IMR-90 (cell line): ENCODE results near the gene TP73. TPM values are rescaled to one million over a fixed set of nuclear protein-coding genes. Genes with fewer than 3 reads are reported as not detected.

Source experiments
- ATAC-seq: fragments of 200-7000 bp; cut with Tn5 transposase; 2 replicates; pipeline ENCODE4 v1.9.1; 2020; ENCODE audit warnings: low read depth, mild to moderate bottlenecking, moderate library complexity
- BruUV-seq: library from RNA; stranded (reverse); fragments of 400-500 nt; replicated peaks from 2 replicates; lab custom pipeline; 2021; lab: Mats Ljungman, UMichigan
- CTCF ChIA-PET: fragments of 300-600 bp; formaldehyde crosslinking; extraction: SDS; loops from one replicate; lab custom pipeline; 2021; ENCODE audit warnings: antibody characterized with exemption; lab: Yijun Ruan, JAX
- POLR2A ChIA-PET: fragments of 300-600 bp; sonication (Branson Sonifier 250); formaldehyde crosslinking; loops from one replicate; lab custom pipeline; 2022; ENCODE audit warnings: antibody characterized with exemption; ENCODE audit not compliant: unreplicated experiment; lab: Charles Lee
- DNase-seq: peaks from one replicate; pipeline ENCODE4 v3.0.0; 2013
- H2AFZ ChIP-seq: replicated peaks from 2 replicates; pipeline ENCODE3; 2013; ENCODE audit warnings: low read length, mild to moderate bottlenecking; ENCODE audit not compliant: poor library complexity
- H2AK5ac ChIP-seq: 2 replicates; pipeline ENCODE4 v1.6.1; 2013; ENCODE audit warnings: low read depth, low read length, inconsistent platforms
- H2AK9ac ChIP-seq: replicated peaks from 2 replicates; pipeline ENCODE3; 2013; ENCODE audit warnings: mild to moderate bottlenecking, low read depth, low read length, moderate library complexity; ENCODE audit not compliant: poor library complexity
- H2BK120ac ChIP-seq: 2 replicates; pipeline ENCODE4 v1.6.1; 2013; ENCODE audit warnings: low read depth, low read length, inconsistent platforms
- H2BK15ac ChIP-seq: 3 replicates; pipeline ENCODE4 v1.6.1; 2013; ENCODE audit warnings: low read depth, low read length, inconsistent platforms
- H2BK20ac ChIP-seq: 2 replicates; pipeline ENCODE4 v1.6.1; 2013; ENCODE audit warnings: low read depth, mild to moderate bottlenecking, inconsistent platforms, low read length, moderate library complexity
- H2BK5ac ChIP-seq: 2 replicates; pipeline ENCODE4 v1.6.1; 2013; ENCODE audit warnings: mild to moderate bottlenecking, low read depth, low read length, inconsistent platforms; ENCODE audit not compliant: poor library complexity, severe bottlenecking
- H3K14ac ChIP-seq: replicated peaks from 2 replicates; pipeline ENCODE4 v1.6.1; 2013; ENCODE audit warnings: low read depth, low read length, inconsistent platforms
- H3K18ac ChIP-seq: 2 replicates; pipeline ENCODE4 v1.6.1; 2013; ENCODE audit warnings: low read depth, low read length, control low read depth
- H3K23ac ChIP-seq: 2 replicates; pipeline ENCODE4 v1.6.1; 2013; ENCODE audit warnings: low read depth, low read length, inconsistent platforms
- H3K27ac ChIP-seq: 2 replicates; pipeline ENCODE4 v1.5.1; 2013; ENCODE audit warnings: mild to moderate bottlenecking, control low read depth, low read length; ENCODE audit not compliant: insufficient read depth
- H3K27me3 ChIP-seq: 2 replicates; pipeline ENCODE4 v1.6.1; 2013; ENCODE audit warnings: low read length; ENCODE audit not compliant: control insufficient read depth, insufficient read depth
- H3K36me3 ChIP-seq: 2 replicates; pipeline ENCODE4 v1.6.1; 2013; ENCODE audit warnings: low read length, mixed read lengths; ENCODE audit not compliant: control insufficient read depth, insufficient read depth
- H3K4ac ChIP-seq: 2 replicates; pipeline ENCODE4 v1.6.1; 2013; ENCODE audit warnings: low read depth, low read length, inconsistent platforms
- H3K4me1 ChIP-seq: 2 replicates; pipeline ENCODE4 v1.6.1; 2013; ENCODE audit warnings: low read length, mixed read lengths; ENCODE audit not compliant: control insufficient read depth, insufficient read depth
- H3K4me2 ChIP-seq: 2 replicates; pipeline ENCODE4 v1.6.1; 2013; ENCODE audit warnings: low read depth, mild to moderate bottlenecking, control low read depth, low read length, moderate library complexity
- H3K4me3 ChIP-seq: 2 replicates; pipeline ENCODE4 v1.5.1; 2013; ENCODE audit warnings: low read depth, mild to moderate bottlenecking, control low read depth, low read length, moderate library complexity; ENCODE audit not compliant: insufficient read depth
- H3K56ac ChIP-seq: 2 replicates; pipeline ENCODE4 v1.6.1; 2013; ENCODE audit warnings: low read length, inconsistent platforms; ENCODE audit not compliant: insufficient read depth; ENCODE audit errors: extremely low read depth
- H3K79me1 ChIP-seq, 2 experiments: 2 replicates each; pipeline ENCODE4 v1.6.1; 2013; ENCODE audit warnings: low read length in 2 of 2, inconsistent platforms in 1 of 2, low read depth in 1 of 2
- H3K9ac ChIP-seq: 2 replicates; pipeline ENCODE4 v1.6.1; 2013; ENCODE audit warnings: low read depth, low read length, control low read depth
- H3K9me1 ChIP-seq: 2 replicates; pipeline ENCODE4 v1.6.1; 2013; ENCODE audit warnings: low read length, inconsistent platforms; ENCODE audit not compliant: insufficient read depth
- H3K9me3 ChIP-seq: 2 replicates; pipeline ENCODE4 v1.6.1; 2013; ENCODE audit warnings: low read length; ENCODE audit not compliant: control insufficient read depth, insufficient read depth
- H4K20me1 ChIP-seq: 2 replicates; pipeline ENCODE4 v1.6.1; 2013; ENCODE audit warnings: low read length, inconsistent platforms; ENCODE audit not compliant: insufficient read depth
- H4K5ac ChIP-seq: 2 replicates; pipeline ENCODE4 v1.6.1; 2013; ENCODE audit warnings: mild to moderate bottlenecking, low read depth, low read length, control low read depth
- H4K8ac ChIP-seq, 2 experiments: 2 replicates each; pipeline ENCODE4 v1.6.1; 2013; ENCODE audit warnings: low read depth in 2 of 2, low read length in 2 of 2, control low read depth in 1 of 2, inconsistent platforms in 1 of 2
- H4K91ac ChIP-seq: 2 replicates; pipeline ENCODE4 v1.6.1; 2013; ENCODE audit warnings: low read depth, low read length, inconsistent platforms; ENCODE audit not compliant: insufficient read depth
- CTCF ChIP-seq: conservative IDR thresholded peaks from 2 replicates; pipeline ENCODE4 v1.5.1; 2012; ENCODE audit warnings: mild to moderate bottlenecking, low read depth, low read length, improper control_type of control experiment
- ELK1 ChIP-seq: fragments of 150-350 bp; IDR thresholded peaks from 2 replicates; pipeline ENCODE4 v1.6.1; 2016; ENCODE audit warnings: low read depth, mild to moderate bottlenecking, low read length, moderate library complexity, borderline replicate concordance
- FOS ChIP-seq: fragments of 150-350 bp; IDR thresholded peaks from 2 replicates; pipeline ENCODE4 v1.6.1; 2016; ENCODE audit warnings: low read depth, low read length
- MAFK ChIP-seq: IDR thresholded peaks from 2 replicates; pipeline ENCODE4 v1.6.1; 2012; ENCODE audit warnings: low read depth, low read length, improper control_type of control experiment
- MAZ ChIP-seq: IDR thresholded peaks from 2 replicates; pipeline ENCODE4 v1.6.1; 2012; ENCODE audit warnings: low read depth, mild to moderate bottlenecking, low read length, improper control_type of control experiment, moderate library complexity, borderline replicate concordance
- RFX5 ChIP-seq: IDR thresholded peaks from 2 replicates; pipeline ENCODE4 v1.8.0; 2012; ENCODE audit warnings: low read depth, mild to moderate bottlenecking, low read length, moderate library complexity
- WGBS, 2 experiments: methylation state at CpG; one replicate each; pipeline versions ENCODE4 v1.1.5 to v1.1.7; 2013; ENCODE audit warnings: missing lambda C conversion rate in 2 of 2; ENCODE audit not compliant: insufficient read length in 1 of 2; ENCODE audit errors: extremely low coverage in 2 of 2; 5-methylcytosine and 5-hydroxymethylcytosine counted together
- dilution Hi-C: fragments of 300-500 bp; cut with HindIII; formaldehyde crosslinking; loops from one replicate; pipeline ENCODE4 v1.14.3; 2018; ENCODE audit warnings: low sequenced_read_pairs; ENCODE audit not compliant: unreplicated experiment
- in situ Hi-C: fragments of 300-500 bp; cut with MboI; formaldehyde crosslinking; loops from 3 replicates; pipeline ENCODE4 v1.14.3; 2019; ENCODE audit warnings: low sequenced_read_pairs, inconsistent platforms, mixed read lengths
- intact Hi-C: fragments of 100-400 bp; cut with micrococcal nuclease; formaldehyde crosslinking; loops from 2 replicates; pipeline ENCODE4 v1.10.0; 2022
- polyA plus RNA-seq, 3 experiments: library from polyadenylated mRNA; depleted of rRNA; stranded (reverse); fragments of >200 nt; gene quantifications; 2 replicates each; pipeline ENCODE4 v1.2.3, GENCODE V29; 2012; ENCODE audit warnings: low replicate concordance in 1 of 3
- total RNA-seq: library from RNA; depleted of rRNA; stranded (reverse); fragments of >200 nt; gene quantifications from 2 replicates; pipeline ENCODE4 v1.2.3, GENCODE V29; 2012

TP73 gene
- total and polyA plus RNA-seq, 2 of the 4 experiments (the other 2 are of a cell fraction) = not detected

GRCh38 chr1:3750741-3751140 lies 98.4 kb downstream of the TP73 start:
- Histone ChIP-seq H4K8ac (no peak overlapping the region), H3K27ac (no peak overlapping the region), H3K14ac (no peak overlapping the region), H4K5ac (no peak overlapping the region), H2AK9ac (no peak overlapping the region), H3K4me2 (no peak overlapping the region), H2BK5ac (no peak overlapping the region), H2BK15ac (no peak overlapping the region), H3K4me1 (peaks cover 8% of the 10 kb centered on the region; the same call in 1 of the 2 replicates), H4K20me1 (no peaks in the 10 kb centered on the region; the same call in 1 of the 2 replicates), H2BK20ac (no peak overlapping the region), H3K23ac (no peak overlapping the region), H3K79me1 (peaks cover 12 to 14% of the 10 kb centered on the region in 2 experiments), H3K27me3 (peaks cover 28% of the 10 kb centered on the region), H3K9ac (no peak overlapping the region), H3K9me1 (peaks cover 6% of the 10 kb centered on the region; the same call in 1 of the 2 replicates), H3K18ac (no peak overlapping the region), H4K91ac (no peak overlapping the region), H2AFZ (no peak overlapping the region), H2AK5ac (no peak overlapping the region), H3K9me3 (no peaks in the 10 kb centered on the region), H3K4me3 (no peak overlapping the region), H3K56ac (no peak overlapping the region), H2BK120ac (no peak overlapping the region), H3K36me3 (no peaks in the 10 kb centered on the region), H3K4ac (no peak overlapping the region)
- no peak for TF ChIP-seq CTCF
- no peak for TF ChIP-seq ELK1
- no peak for TF ChIP-seq MAZ
- TF ChIP-seq RFX5 = no peak
- TF ChIP-seq MAFK = no peak
- no peak for TF ChIP-seq FOS
- BruUV-seq = no TSS peak
- ATAC-seq (no peak), DNase-seq (no peak)
- POLR2A ChIA-PET = no interaction called here
- dilution Hi-C loops = no loop called here
- in situ Hi-C loops = no loop called here
- 0% methylated on average over 1 of the region's 6 CpGs; no CpG with 5 or more reads in 1 of the 2 experiments for WGBS, 2 experiments
- intact Hi-C loops = no loop called here
- CTCF ChIA-PET = no interaction called here
